Measurements from ENCODE around the gene HMX1.

DNA sequence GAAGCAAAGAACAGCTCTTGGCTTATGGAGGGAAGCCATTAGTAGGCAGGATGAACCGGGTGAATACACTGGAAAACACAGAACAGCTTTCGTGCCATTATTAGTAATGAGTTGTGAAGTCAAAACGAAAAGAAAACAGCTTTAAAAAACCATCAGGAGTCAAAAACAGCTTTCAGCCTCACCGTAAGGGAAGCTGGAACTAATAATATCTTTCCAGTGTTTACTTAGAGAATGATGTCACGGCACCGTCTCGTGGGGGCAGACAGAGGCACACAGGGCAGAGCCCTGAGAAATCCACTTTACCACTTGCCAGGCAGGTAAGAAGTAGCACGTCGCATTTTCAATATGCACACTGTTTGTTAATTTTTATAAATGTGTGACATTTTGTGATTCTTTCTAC, 37.9 kb upstream of the HMX1 start:
- TF ChIP-seq POLR2A (IDR thresholded peaks at IDR 0.05) = no peak
- TF ChIP-seq, protein P1, sequence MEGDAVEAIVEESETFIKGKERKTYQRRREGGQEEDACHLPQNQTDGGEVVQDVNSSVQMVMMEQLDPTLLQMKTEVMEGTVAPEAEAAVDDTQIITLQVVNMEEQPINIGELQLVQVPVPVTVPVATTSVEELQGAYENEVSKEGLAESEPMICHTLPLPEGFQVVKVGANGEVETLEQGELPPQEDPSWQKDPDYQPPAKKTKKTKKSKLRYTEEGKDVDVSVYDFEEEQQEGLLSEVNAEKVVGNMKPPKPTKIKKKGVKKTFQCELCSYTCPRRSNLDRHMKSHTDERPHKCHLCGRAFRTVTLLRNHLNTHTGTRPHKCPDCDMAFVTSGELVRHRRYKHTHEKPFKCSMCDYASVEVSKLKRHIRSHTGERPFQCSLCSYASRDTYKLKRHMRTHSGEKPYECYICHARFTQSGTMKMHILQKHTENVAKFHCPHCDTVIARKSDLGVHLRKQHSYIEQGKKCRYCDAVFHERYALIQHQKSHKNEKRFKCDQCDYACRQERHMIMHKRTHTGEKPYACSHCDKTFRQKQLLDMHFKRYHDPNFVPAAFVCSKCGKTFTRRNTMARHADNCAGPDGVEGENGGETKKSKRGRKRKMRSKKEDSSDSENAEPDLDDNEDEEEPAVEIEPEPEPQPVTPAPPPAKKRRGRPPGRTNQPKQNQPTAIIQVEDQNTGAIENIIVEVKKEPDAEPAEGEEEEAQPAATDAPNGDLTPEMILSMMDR (IDR thresholded peaks at IDR 0.05) = no peak
